WERI-Rb-1 (cell line): Measurements from ENCODE around the gene DAGLB.
"Not testable (repeated sequence)": the region's sequence is repeated elsewhere in the genome, so short reads cannot be mapped to it uniquely, and the experiment has no call there.

Experiments used
- DNase-seq: peaks from one replicate; pipeline ENCODE4 v3.0.0-alpha.2; 2020
- H3K27ac ChIP-seq: fragments of 250-450 bp; sonication (Bioruptor Pico); 2 replicates; pipeline ENCODE4 v1.5.1; 2020; ENCODE audit warnings: mild to moderate bottlenecking, moderate library complexity
- H3K27me3 ChIP-seq: fragments of 250-450 bp; sonication (Bioruptor Pico); 2 replicates; pipeline ENCODE4 v1.5.1; 2021; ENCODE audit warnings: mild to moderate bottlenecking, low read depth, moderate library complexity; ENCODE audit not compliant: insufficient read depth, severe bottlenecking
- H3K36me3 ChIP-seq: fragments of 250-450 bp; sonication (Bioruptor Pico); 2 replicates; pipeline ENCODE4 v1.5.1; 2020; ENCODE audit warnings: mild to moderate bottlenecking, moderate library complexity
- H3K4me3 ChIP-seq: 2 replicates; pipeline ENCODE4 v1.5.1; 2011; ENCODE audit warnings: low read depth, mild to moderate bottlenecking, control low read depth, low read length
- H3K9me3 ChIP-seq: fragments of 250-450 bp; sonication (Bioruptor Pico); 2 replicates; pipeline ENCODE4 v1.5.1; 2021; ENCODE audit warnings: mild to moderate bottlenecking, moderate library complexity; ENCODE audit not compliant: severe bottlenecking
- CTCF ChIP-seq: IDR thresholded peaks from 2 replicates; pipeline ENCODE4 v1.5.1; 2011; ENCODE audit warnings: low read depth, mild to moderate bottlenecking, control low read depth, inconsistent platforms, low read length

DAGLB gene

GRCh38 chr7:6399351-6399750, 48.4 kb downstream of the DAGLB start:
- Histone ChIP-seq H3K27ac (no peak overlapping the region), H3K27me3 (no peaks in the 10 kb centered on the region), H3K9me3 (no peaks in the 10 kb centered on the region), H3K4me3 (no peak overlapping the region), H3K36me3 (peaks cover 78% of the 10 kb centered on the region)
- no peak for TF ChIP-seq CTCF
- DNase-seq = no peak

- Histone ChIP-seq H3K27me3 (no peaks in the 10 kb centered on the region), H3K27ac (no peak overlapping the region), H3K4me3 (no peak overlapping the region), H3K36me3 (peaks cover 80% of the 10 kb centered on the region), H3K9me3 (no peaks in the 10 kb centered on the region)
- no peak for DNase-seq
- TF ChIP-seq CTCF = no peak
Observed at GRCh38 chr7:6398943-6399342, 48.8 kb downstream of the DAGLB start.

GRCh38 chr7:6397759-6398495, 49.8 kb downstream of the DAGLB start:
- not testable (repeated sequence) for H3K27me3 ChIP-seq, H3K27ac ChIP-seq, DNase-seq, H3K9me3 ChIP-seq, H3K4me3 ChIP-seq
- H3K36me3 ChIP-seq = peaks cover 81% of the 10 kb centered on the region

- no peak for DNase-seq
- Histone ChIP-seq H3K36me3 (peaks cover 85% of the 10 kb centered on the region), H3K27me3 (no peaks in the 10 kb centered on the region), H3K27ac (no peak overlapping the region), H3K4me3 (no peak overlapping the region), H3K9me3 (no peaks in the 10 kb centered on the region)
- TF ChIP-seq CTCF = no peak
Observed at GRCh38 chr7:6395898-6396595, 51.7 kb downstream of the DAGLB start.

GRCh38 chr7:6394114-6394513, 53.6 kb downstream of the DAGLB start:
- Histone ChIP-seq H3K36me3 (peaks cover 79% of the 10 kb centered on the region), H3K4me3 (no peak overlapping the region), H3K27ac (no peak overlapping the region), H3K9me3 (no peaks in the 10 kb centered on the region), H3K27me3 (no peaks in the 10 kb centered on the region)
- DNase-seq = no peak
- TF ChIP-seq CTCF = no peak

GRCh38 chr7:6393667-6394056, 54.1 kb downstream of the DAGLB start:
- H3K4me3 ChIP-seq = no peak overlapping the region
- DNase-seq = no peak
- TF ChIP-seq CTCF = no peak
- H3K9me3 ChIP-seq = no peaks in the 10 kb centered on the region
- H3K36me3 ChIP-seq = peaks cover 77% of the 10 kb centered on the region
- H3K27me3 ChIP-seq = no peaks in the 10 kb centered on the region
- H3K27ac ChIP-seq = no peak overlapping the region
